HEK293 (cell line): ENCODE measurements around the gene NAT8L.

Experiments
- CTCF ChIA-PET: fragments of 350-600 bp; formaldehyde crosslinking; extraction: SDS; loops from one replicate; lab custom pipeline; 2021; ENCODE audit warnings: antibody characterized with exemption; lab: Yijun Ruan, JAX
- POLR2A ChIA-PET: fragments of 300-600 bp; formaldehyde crosslinking; extraction: SDS; loops from one replicate; lab custom pipeline; 2020; ENCODE audit warnings: antibody characterized with exemption, inconsistent platforms; lab: Yijun Ruan, JAX
- H3K27ac ChIP-seq: fragments of 200-500 bp; sonication (Bioruptor generic); 2 replicates; pipeline ENCODE4 v1.5.1; 2014; ENCODE audit warnings: low read depth, low read length, control low read depth, inconsistent platforms; ENCODE audit errors: extremely low read depth
- H3K36me3 ChIP-seq, 2 experiments: fragments of 200-500 bp in 1 of 2; sonication (Bioruptor generic) in 1 of 2; 1 replicate in 1 of 2; 2 replicates in 1 of 2; pipeline ENCODE4 v1.5.1; 2014 to 2017; ENCODE audit warnings: inconsistent platforms in 2 of 2, low read length in 2 of 2; ENCODE audit not compliant: control insufficient read depth in 2 of 2, insufficient read depth in 1 of 2
- H3K4me1 ChIP-seq: fragments of 200-500 bp; sonication (Bioruptor generic); 2 replicates; pipeline ENCODE4 v1.5.1; 2014; ENCODE audit warnings: mild to moderate bottlenecking, low read length, inconsistent platforms; ENCODE audit not compliant: control insufficient read depth, insufficient read depth
- H3K4me3 ChIP-seq: 2 replicates; pipeline ENCODE4 v1.5.1; 2011; ENCODE audit warnings: low read depth, mild to moderate bottlenecking, control low read depth, low read length, moderate library complexity
- H3K9me3 ChIP-seq: fragments of 200-500 bp; sonication (Bioruptor generic); 2 replicates; pipeline ENCODE4 v1.5.1; 2014; ENCODE audit warnings: low read depth, low read length, inconsistent platforms; ENCODE audit not compliant: control insufficient read depth, insufficient read depth
- BCL11A ChIP-seq: fragments of 450-650 bp; formaldehyde crosslinking; IDR thresholded peaks from 2 replicates; pipeline ENCODE4 v1.5.1; 2016; ENCODE audit warnings: low read depth, missing biosample characterization, missing genetic modification characterization
- GLIS2 ChIP-seq: fragments of 450-650 bp; formaldehyde crosslinking; IDR thresholded peaks from 2 replicates; pipeline ENCODE4 v1.5.1; 2016; ENCODE audit warnings: missing biosample characterization, missing genetic modification characterization
- KLF1 ChIP-seq: fragments of 450-650 bp; formaldehyde crosslinking; IDR thresholded peaks from 2 replicates; pipeline ENCODE4 v1.5.1; 2016; ENCODE audit warnings: missing biosample characterization, missing genetic modification characterization
- KLF7 ChIP-seq: fragments of 450-650 bp; formaldehyde crosslinking; IDR thresholded peaks from 2 replicates; pipeline ENCODE4 v1.5.1; 2016; ENCODE audit warnings: missing biosample characterization, missing genetic modification characterization, borderline replicate concordance
- PRDM1 ChIP-seq: fragments of 450-650 bp; formaldehyde crosslinking; IDR thresholded peaks from 2 replicates; pipeline ENCODE4; 2016; ENCODE audit warnings: missing biosample characterization, missing genetic modification characterization
- SALL2 ChIP-seq: fragments of 450-650 bp; formaldehyde crosslinking; IDR thresholded peaks from 2 replicates; pipeline ENCODE4 v1.5.0; 2017; ENCODE audit warnings: missing biosample characterization, mild to moderate bottlenecking, missing genetic modification characterization, borderline replicate concordance
- SETDB1 ChIP-seq: IDR thresholded peaks from one replicate; pipeline ENCODE4 v1.6.1; 2017; ENCODE audit warnings: mild to moderate bottlenecking, low read length, moderate library complexity, mixed read lengths; ENCODE audit not compliant: insufficient read length
- ZBTB26 ChIP-seq: fragments of 450-650 bp; formaldehyde crosslinking; optimal IDR thresholded peaks from 2 replicates; pipeline ENCODE3; 2016; ENCODE audit warnings: missing biosample characterization, mild to moderate bottlenecking, missing genetic modification characterization
- ZEB2 ChIP-seq: fragments of 450-650 bp; formaldehyde crosslinking; IDR thresholded peaks from 2 replicates; pipeline ENCODE4 v1.5.1; 2016; ENCODE audit warnings: missing biosample characterization, missing genetic modification characterization
- ZFHX2 ChIP-seq: fragments of 450-650 bp; formaldehyde crosslinking; conservative IDR thresholded peaks from 2 replicates; pipeline ENCODE4 v1.5.1; 2016; ENCODE audit warnings: missing biosample characterization, missing genetic modification characterization
- ZFP41 ChIP-seq: fragments of 450-650 bp; formaldehyde crosslinking; IDR thresholded peaks from 2 replicates; pipeline ENCODE4 v1.5.1; 2016; ENCODE audit warnings: missing biosample characterization, missing genetic modification characterization, borderline replicate concordance
- ZNF133 ChIP-seq: fragments of 450-650 bp; formaldehyde crosslinking; IDR thresholded peaks from 2 replicates; pipeline ENCODE4 v1.5.1; 2016; ENCODE audit warnings: missing biosample characterization, missing genetic modification characterization
- ZNF140 ChIP-seq: fragments of 450-650 bp; formaldehyde crosslinking; IDR thresholded peaks from 2 replicates; pipeline ENCODE4 v1.5.1; 2016; ENCODE audit warnings: missing biosample characterization, missing genetic modification characterization
- ZNF155 ChIP-seq: fragments of 450-650 bp; formaldehyde crosslinking; IDR thresholded peaks from 2 replicates; pipeline ENCODE4 v1.5.1; 2016; ENCODE audit warnings: missing biosample characterization, missing genetic modification characterization
- ZNF184 ChIP-seq: fragments of 450-650 bp; IDR thresholded peaks from 2 replicates; pipeline ENCODE4 v1.5.1; 2018; ENCODE audit warnings: missing biosample characterization, mild to moderate bottlenecking, missing genetic modification characterization
- ZNF24 ChIP-seq: fragments of 450-650 bp; formaldehyde crosslinking; IDR thresholded peaks from 2 replicates; pipeline ENCODE4 v1.5.1; 2016; ENCODE audit warnings: missing biosample characterization, missing genetic modification characterization
- ZNF280C ChIP-seq: fragments of 450-650 bp; formaldehyde crosslinking; IDR thresholded peaks from 2 replicates; pipeline ENCODE4 v1.5.1; 2016; ENCODE audit warnings: missing biosample characterization, missing genetic modification characterization
- ZNF335 ChIP-seq: fragments of 450-650 bp; formaldehyde crosslinking; conservative IDR thresholded peaks from 2 replicates; pipeline ENCODE4 v1.5.1; 2016; ENCODE audit warnings: missing biosample characterization, missing genetic modification characterization
- ZNF398 ChIP-seq: fragments of 450-650 bp; formaldehyde crosslinking; IDR thresholded peaks from 2 replicates; pipeline ENCODE4 v1.5.1; 2017; ENCODE audit warnings: missing biosample characterization, missing genetic modification characterization
- ZNF488 ChIP-seq: fragments of 450-650 bp; formaldehyde crosslinking; IDR thresholded peaks from 2 replicates; pipeline ENCODE4 v1.5.1; 2016; ENCODE audit warnings: missing biosample characterization, missing genetic modification characterization
- ZNF548 ChIP-seq: fragments of 450-650 bp; formaldehyde crosslinking; IDR thresholded peaks from 2 replicates; pipeline ENCODE4 v1.5.1; 2016; ENCODE audit warnings: missing biosample characterization, missing genetic modification characterization
- ZNF596 ChIP-seq: fragments of 450-650 bp; IDR thresholded peaks from 2 replicates; pipeline ENCODE4 v1.5.0; 2018; ENCODE audit warnings: missing biosample characterization, mild to moderate bottlenecking, missing genetic modification characterization, moderate library complexity
- ZNF600 ChIP-seq: fragments of 450-650 bp; formaldehyde crosslinking; IDR thresholded peaks from 2 replicates; pipeline ENCODE4 v1.5.1; 2016; ENCODE audit warnings: missing biosample characterization, missing genetic modification characterization
- ZNF639 ChIP-seq: fragments of 450-650 bp; formaldehyde crosslinking; IDR thresholded peaks from 2 replicates; pipeline ENCODE4 v1.5.1; 2016; ENCODE audit warnings: missing biosample characterization, missing genetic modification characterization
- ZNF792 ChIP-seq: fragments of 450-650 bp; formaldehyde crosslinking; IDR thresholded peaks from 2 replicates; pipeline ENCODE4 v1.5.1; 2016; ENCODE audit warnings: missing biosample characterization, missing genetic modification characterization
- TF ChIP-seq, protein P1 (sequence below): fragments of 450-650 bp; formaldehyde crosslinking; IDR thresholded peaks from 2 replicates; pipeline ENCODE4 v1.5.1; 2017; ENCODE audit warnings: missing biosample characterization, missing genetic modification characterization

The NAT8L gene

GRCh38 chr4:2047781-2048581 lies 11.1 kb upstream of the NAT8L start:
- ChIA-PET CTCF (no interaction called here), POLR2A (no interaction called here)
- no peaks in the 10 kb centered on the region for H3K4me1 ChIP-seq
- no peak for TF ChIP-seq ZNF548
- TF ChIP-seq SETDB1 = no peak
- no peak for TF ChIP-seq ZNF133
- no peak for TF ChIP-seq ZNF155 (tag by site-specific recombination)
- TF ChIP-seq SALL2 (tag by site-specific recombination) = no peak
- no peak for TF ChIP-seq BCL11A (tag by site-specific recombination)
- TF ChIP-seq ZNF184 (tag by site-specific recombination) = no peak
- no peak for TF ChIP-seq ZBTB26 (tag by site-specific recombination)
- TF ChIP-seq ZNF24 = no peak
- TF ChIP-seq, all 188 proteins: peak for 0
- H3K9me3 ChIP-seq = no peaks in the 10 kb centered on the region
- H3K36me3 ChIP-seq = peaks cover 0 to 6% of the 10 kb centered on the region in 2 experiments; a peak in 1 of 3 replicates
- no peak overlapping the region for H3K27ac ChIP-seq
- H3K4me3 ChIP-seq = no peak overlapping the region

DNA sequence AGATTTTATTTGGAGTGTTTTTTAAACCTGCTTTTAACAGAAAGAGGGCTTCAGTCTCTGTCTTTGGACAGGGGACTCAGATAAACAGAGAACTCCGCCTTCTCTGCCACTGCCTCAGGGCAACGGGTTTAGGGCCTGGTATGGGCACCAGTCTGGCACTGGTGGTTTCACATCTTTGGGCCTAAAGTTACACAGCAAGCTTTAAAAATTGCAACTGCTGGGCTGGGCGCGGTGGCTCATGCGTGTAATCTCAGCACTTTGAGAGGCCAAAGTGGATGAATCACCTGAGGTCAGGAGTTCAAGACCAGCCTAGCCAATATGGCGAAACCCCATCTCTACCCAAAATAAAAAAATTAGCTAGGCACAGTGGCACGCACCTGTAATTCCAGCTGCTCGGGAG lies 10.3 kb upstream of the NAT8L start:
- Histone ChIP-seq H3K27ac (no peak overlapping the region), H3K4me1 (no peaks in the 10 kb centered on the region), H3K4me3 (no peak overlapping the region), H3K9me3 (no peaks in the 10 kb centered on the region), H3K36me3 (peaks cover 0 to 6% of the 10 kb centered on the region in 2 experiments; a peak in 1 of 3 replicates)
- ChIA-PET CTCF (no interaction called here), POLR2A (no interaction called here)
- TF ChIP-seq KLF7 (tag by site-specific recombination) = no peak
- TF ChIP-seq ZFP41 (tag by site-specific recombination) = no peak
- TF ChIP-seq ZNF596 = no peak
- no peak for TF ChIP-seq GLIS2 (tag by site-specific recombination)
- TF ChIP-seq ZNF639 (tag by site-specific recombination) = no peak
- no peak for TF ChIP-seq ZNF792
- no peak for TF ChIP-seq ZNF398
- TF ChIP-seq ZFHX2 = no peak
- no peak for TF ChIP-seq KLF1 (tag by site-specific recombination)
- TF ChIP-seq, protein P1, sequence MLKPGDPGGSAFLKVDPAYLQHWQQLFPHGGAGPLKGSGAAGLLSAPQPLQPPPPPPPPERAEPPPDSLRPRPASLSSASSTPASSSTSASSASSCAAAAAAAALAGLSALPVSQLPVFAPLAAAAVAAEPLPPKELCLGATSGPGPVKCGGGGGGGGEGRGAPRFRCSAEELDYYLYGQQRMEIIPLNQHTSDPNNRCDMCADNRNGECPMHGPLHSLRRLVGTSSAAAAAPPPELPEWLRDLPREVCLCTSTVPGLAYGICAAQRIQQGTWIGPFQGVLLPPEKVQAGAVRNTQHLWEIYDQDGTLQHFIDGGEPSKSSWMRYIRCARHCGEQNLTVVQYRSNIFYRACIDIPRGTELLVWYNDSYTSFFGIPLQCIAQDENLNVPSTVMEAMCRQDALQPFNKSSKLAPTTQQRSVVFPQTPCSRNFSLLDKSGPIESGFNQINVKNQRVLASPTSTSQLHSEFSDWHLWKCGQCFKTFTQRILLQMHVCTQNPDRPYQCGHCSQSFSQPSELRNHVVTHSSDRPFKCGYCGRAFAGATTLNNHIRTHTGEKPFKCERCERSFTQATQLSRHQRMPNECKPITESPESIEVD (tag by site-specific recombination) = no peak
- no peak for TF ChIP-seq ZNF488 (tag by site-specific recombination)
- TF ChIP-seq PRDM1 (tag by site-specific recombination) = no peak
- TF ChIP-seq SALL2 (tag by site-specific recombination) = no peak
- no peak for TF ChIP-seq ZNF140 (tag by site-specific recombination)
- TF ChIP-seq ZEB2 (tag by site-specific recombination) = no peak
- no peak for TF ChIP-seq ZNF280C
- TF ChIP-seq ZNF184 (tag by site-specific recombination) = no peak
- TF ChIP-seq ZNF335 (tag by site-specific recombination) = no peak
- no peak for TF ChIP-seq ZNF600 (tag by site-specific recombination)
